GM21528 (cell line): ENCODE results near the gene AQR.
A peak's percentile ranks its signal among the peaks of the same experiment; 100 is the strongest.

Experiments used
- ATAC-seq: cut with Tn5 transposase; IDR thresholded peaks from one replicate; pipeline ENCODE4 v1.9.1; 2021; ENCODE audit warnings: mild to moderate bottlenecking, moderate library complexity; ENCODE audit not compliant: unreplicated experiment, low FRiP score

AQR gene

DNA sequence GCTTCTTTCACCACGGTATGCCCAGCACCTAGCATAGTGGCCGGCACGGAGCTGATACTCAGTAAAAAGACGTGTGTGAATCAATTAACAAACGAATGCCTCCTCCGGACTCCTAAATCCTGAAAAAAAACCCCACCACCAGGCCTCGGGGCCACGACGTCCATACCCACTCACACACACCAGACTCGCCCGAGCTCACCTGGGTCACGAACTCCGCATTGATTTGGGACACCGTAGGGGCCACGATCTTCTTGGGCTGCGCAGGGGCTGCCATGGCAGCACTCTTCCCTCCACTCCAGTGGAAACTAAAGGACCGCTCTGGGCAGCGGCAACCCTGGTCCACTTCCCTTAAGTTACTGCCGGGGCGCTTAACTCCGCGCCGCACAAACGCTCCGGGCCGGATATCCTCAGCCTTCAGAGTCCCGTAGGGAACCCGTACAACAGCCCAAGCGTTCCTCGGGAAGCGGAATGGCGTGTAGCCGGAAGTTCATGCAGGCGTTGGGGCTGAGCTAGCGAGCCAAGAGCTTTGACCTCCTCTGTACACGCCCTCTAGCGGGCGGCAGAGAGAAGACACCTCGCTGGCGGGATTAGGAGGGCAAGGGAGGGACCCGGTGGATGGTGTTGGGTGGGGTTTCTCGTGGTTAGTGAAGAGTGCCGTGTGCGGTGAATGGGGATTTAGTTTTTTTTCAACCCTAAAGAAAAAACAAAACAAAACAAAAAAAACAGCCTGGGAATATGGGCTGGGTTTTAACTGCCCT lies at the start of gene AQR:
AQR (minus strand) TSS at position 403 of the 758 bp plus-strand sequence; CDS start at position 274, 129 bp downstream.
- ATAC-seq, result peak; percentile 96

DNA sequence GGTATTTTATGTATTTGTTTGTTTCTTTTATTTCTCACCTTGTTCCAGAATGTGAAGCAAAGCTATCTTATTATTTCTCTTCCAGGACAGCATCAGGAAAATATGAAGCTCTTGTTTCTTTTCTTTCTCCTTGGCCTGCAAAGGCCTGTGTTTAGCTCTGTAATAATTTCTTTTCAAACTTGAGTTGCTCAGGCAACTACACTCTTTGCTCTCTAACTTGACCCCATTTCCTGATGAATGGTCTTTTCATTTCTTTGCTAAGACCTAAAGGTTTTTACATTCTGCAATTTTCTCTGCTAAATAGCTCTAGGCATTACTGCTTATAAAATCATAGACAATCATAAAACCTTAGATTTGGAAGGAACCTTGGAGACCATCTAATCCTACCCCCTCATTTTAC lies 44.7 kb upstream of the AQR start:
- ATAC-seq, result no peak

DNA sequence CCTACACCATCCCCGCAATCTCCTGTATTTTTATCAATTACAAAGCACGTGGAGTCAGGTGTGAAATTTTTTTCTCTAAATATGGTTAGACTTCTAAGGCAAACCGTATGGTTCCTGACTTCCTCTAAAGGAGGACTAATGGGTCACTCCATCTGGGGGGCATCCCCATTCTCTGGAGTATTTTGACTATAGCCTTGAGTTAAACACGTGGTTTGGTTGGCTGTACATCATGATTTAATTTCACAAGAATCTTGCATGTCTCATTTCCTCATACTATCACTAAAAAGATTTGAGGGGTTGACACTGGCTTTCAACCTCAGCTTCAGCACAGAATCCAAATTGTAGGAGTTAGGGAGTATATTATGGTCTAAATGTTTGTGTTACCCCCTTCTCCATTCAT lies 43.8 kb upstream of the AQR start:
- no peak for ATAC-seq

DNA sequence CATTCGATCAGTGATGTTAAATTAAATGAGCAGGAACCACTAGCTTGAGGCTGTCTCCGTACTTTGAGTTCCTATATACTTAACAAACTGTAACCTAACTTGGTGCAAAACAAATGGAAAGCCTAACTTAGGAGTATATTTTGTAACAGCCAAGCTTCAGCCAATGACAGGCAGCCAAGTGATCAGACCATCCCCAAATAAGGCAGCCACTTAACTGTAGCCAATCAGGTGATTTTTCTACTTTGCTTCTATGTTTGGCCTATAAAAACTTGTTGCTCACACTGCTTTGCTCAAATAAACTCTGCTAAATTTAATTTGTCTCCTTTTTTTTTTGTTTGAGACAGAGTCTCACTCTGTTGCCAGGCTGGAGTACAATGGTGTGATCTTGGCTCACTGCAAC lies 37.9 kb upstream of the AQR start:
- ATAC-seq, result no peak

DNA sequence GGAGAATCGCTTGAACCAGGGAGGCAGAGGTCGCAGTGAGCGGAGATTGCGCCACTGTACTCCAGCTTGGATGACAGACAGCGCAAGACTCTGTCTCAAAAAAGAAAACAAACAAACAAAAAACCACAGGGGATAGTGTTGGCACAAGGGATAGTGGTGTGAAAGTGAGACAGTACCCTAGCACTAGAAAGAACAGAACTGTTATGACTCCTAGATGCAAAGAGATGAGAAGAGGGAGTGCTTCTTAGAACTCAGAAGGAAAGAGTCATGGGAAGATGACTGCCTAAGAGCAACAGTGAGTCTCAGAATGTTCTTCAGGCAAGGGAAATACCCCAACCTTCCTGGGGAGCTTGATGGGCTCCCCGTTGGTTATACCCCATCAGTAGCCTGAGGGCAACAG lies 36.4 kb upstream of the AQR start:
- ATAC-seq, result no peak

DNA sequence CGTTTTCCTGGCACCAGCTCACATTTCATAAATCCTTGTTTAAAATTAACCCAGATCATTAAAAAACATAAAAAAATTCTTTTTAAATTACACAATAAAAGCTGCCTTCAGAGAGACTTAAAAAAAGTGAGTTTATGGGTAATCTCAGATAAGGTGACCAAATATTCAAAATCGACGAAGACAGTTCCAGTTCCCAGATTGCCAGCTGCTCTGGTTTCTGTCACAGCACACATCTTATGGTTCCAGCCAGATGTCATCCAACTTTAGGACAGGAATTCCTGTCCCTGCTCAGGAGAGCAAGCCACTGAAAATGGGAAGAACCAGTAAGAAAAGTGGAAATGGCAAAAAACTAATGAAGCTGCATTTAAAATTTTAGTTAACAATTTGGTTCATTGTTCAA lies 34.4 kb upstream of the AQR start:
- no peak for ATAC-seq

DNA sequence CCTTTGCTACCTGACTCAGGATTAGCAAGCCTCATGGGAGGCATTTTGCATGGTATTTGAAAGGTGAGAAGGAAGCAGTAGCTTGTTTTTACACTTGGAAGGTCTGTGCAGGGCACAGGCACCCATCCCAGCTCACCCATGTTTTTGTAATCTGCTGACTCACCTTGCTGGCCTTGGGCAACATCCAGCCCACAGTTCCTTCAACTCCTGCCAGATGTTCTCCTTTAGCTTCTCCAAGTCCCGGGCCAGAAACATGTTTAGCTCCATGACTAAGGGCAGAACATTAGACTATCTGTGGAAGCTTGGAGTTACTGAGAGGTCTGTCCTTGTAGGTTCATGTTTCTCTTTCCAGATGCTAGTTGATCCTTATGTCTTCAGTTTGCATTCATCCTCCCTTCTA lies 31.0 kb upstream of the AQR start:
- ATAC-seq, result no peak

DNA sequence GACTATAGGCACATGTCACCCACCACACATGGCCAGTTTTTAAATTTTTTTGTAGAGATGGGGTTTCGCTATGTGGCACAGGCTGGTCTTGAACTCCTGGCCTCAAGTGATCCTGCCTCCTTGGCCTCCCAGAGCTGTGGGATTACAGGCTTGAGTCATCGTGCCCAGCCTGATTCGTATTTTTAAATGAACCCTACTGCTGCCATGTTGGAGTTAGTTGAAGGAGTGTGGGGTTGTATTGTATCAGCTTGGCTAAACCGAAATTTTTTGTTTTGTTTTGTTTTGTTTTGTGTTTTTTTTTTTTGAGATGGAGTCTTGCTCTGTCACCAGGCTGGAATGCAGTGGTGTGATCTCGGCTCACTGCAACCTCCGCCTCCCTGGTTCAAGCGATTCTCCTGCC lies 30.4 kb upstream of the AQR start:
- no peak for ATAC-seq

DNA sequence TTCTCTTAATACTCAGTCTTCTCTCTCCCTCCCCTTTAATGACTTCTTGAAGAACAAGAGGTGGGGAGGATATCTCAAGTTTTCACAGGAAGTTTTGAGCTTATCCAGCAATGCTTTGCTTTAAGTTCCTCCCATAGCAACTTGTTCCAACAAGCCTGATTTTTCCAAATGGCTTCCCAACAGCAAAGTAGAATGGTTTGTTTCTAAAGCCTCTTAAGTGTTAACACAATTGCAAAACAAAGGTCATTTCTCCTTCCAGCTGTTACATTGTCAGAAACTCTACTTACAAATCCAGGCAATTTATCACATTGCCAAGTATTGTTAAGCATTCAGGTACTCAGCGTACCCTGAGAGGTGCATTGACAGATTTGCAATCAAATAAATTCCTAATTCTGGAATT lies 25.4 kb upstream of the AQR start:
- no peak for ATAC-seq

DNA sequence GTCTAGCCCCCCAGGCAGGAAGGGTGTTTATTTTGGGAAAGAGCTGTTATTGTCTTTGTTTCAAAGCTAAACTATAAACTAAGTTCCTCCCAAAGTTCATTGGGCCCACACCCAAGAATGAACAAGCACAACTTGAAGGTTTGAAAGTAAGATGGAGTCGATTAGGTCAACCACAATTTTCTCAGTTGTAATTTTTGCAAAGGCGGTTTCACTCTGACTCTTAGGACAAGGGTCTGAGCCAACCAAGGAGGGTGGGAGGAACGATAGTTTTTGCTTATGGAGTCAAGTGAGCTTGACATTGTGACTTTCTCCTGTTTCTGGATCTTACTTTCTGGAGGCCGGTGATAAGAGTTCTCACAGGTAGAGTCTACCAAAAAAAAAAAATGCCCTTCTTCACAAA lies 24.3 kb upstream of the AQR start:
- peak; percentile 95 for ATAC-seq

DNA sequence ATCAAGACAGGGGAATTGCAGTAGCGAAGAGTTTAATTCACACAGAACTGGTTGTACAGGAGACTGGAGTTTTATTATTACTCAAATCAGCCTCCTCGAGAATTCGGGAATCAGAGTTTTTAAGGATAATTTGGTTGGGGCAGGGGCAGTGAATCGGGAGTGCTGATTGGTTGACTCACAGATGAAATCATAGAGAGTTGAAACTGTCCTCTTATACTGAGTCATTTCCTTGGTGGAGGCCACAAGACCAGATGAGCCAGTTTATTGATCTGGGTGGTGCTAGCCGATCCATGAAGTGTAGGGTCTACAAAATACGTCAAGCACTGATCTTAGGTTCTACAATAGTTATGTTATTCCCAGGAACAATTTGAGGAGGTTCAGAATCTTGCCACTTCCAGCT lies 23.9 kb upstream of the AQR start:
- no peak for ATAC-seq

DNA sequence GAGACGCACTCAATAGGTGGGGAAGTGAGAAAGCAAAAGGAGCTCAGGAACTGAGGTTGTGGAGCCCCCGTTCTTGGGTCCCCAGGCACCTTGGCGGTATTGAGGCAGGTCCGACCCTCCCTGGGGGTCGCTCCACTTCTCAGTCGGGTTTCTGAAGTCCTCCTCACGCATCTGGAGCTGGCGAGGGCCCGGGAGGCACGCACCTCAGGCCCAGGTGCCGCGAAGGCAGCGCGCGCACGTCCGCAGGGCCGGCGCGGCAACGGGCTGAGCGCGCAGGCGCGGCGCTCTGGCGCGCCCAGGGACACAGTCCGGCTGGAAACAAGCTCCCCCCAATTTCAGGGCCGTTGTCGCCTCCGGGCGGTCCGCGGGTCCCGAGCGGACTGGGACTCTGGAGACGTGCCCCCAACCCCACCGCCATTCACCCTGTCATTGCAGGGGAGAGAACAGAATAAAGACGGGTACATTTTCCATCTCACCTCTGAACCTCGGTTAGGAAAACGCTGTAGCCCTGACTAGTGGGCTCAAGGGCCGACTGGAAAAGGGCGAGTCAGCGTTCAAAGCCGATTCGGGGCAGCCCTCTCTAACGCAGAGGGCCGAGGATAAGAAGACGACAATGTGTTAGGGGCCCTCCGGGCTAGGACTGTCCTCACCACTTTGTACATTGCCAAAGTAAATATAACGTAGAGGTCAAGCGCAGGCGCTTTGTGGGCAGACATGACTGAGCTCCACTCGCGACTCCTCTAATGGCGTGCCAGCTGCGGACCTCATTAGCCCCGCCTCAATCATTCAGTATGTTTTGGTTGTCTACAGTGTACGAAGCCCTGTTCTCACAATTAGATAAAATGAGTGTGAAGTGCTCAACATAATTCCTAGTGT lies 18.7 kb upstream of the AQR start, which contains the start of gene ZNF770:
ZNF770 (minus strand) TSS at position 261 of the 876 bp plus-strand sequence. CDS start 4,853 bp downstream, outside the sequence.
- peak; percentile 79 for ATAC-seq

DNA sequence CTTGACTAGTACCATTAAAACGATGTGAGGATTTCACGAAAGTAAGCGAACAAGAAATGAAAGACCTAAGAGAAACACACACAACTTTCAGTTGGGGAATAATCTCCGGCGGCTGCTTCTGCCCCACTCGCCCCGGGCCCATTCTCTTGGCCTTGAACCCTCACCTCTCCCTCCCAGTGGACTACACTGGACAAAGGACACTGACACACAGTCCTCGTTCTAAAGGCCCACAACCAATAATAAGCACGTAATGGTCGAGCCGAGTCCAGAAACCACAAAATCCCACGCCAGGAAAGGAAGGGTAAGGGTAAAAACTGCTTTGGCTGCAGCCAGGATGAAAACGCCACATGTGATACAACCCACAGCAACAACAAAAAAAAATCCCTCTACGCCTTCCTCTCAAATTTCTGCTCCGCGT lies 18.1 kb upstream of the AQR start:
- peak; percentile 2 for ATAC-seq

DNA sequence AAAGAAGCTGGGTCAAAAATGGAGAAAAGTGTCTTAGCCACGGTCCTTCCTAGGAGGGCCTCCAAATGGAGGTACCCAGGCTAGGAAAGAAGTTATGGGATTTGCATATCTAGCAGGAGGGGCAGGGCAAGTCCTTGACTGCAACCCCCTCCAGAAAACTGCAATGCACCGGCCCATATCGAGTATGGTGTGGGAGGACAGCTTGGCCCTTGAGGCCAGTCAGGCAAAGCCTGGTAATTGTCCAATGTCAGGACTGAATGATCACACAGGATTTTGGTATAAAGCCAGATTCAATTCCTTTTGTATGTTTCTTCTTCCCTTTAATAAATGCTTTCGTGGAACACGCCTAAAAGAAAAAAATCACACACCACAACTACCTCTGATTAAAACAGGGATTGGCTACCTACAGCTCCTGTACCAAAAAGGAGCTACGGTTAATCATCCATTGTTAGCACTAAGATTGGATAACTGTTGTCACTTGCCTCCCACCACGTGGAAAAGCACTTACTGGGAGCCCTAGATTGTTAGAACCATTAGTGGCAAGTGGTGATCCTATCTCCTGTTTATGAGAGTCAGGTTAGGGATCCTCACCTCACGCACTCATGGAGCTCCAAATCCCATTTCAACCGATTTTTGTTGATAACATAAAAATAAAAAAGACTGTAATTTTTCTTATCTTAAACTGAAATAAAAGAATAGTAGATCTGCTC lies 17.4 kb upstream of the AQR start:
- ATAC-seq, result no peak

DNA sequence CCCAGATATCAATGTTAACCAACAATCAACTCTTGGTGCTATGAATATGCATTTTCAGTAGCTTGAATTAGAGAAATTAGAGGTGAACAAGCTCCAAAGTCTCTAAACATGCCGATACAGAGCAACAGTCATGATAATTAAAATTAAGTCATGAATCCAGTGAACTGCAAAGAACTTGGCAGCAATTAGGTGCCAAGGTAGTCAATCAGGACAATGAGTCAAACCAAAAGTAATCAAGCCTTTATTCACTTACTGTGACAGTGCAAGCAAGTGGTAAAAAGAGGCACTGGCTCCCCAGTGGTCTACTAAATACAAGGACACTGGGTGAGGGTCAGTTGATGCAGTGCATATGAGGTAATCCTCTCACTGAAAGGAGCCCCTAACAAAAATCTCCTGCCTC lies 16.8 kb upstream of the AQR start:
- no peak for ATAC-seq

DNA sequence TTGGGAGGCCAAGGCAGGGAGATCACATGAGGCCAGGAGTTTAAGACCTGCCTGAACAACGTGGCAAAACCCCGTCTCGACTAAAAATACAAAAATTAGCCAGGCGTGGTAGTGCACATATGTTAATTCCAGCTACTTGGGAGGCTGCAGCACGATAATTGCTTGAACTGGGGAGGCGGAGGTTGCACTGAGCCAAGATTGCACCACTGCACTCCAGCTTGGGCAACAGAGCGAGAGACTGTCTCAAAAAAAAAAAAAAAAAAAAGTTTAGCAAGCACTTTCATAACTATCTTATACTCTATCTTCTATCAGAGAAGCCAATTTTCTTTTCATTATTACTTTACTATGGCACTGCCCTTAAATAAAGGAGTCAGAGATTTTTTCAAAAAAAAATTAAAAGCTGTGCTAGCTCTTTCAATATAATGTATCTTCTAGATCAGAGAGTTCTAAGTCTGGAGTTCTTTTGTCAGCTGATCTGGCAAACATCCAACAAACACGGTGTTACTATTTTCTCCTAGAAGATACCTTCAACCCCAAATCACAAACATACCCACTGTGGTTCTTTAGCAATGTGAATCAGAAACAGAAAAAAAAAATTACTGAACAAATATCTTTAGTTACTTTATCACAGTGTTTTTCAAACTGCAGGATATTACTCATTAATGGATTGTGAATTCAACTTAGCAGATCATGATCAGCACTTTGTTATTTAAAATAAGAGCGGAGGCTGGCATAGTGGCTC lies 15.5 kb upstream of the AQR start:
- ATAC-seq, result no peak

DNA sequence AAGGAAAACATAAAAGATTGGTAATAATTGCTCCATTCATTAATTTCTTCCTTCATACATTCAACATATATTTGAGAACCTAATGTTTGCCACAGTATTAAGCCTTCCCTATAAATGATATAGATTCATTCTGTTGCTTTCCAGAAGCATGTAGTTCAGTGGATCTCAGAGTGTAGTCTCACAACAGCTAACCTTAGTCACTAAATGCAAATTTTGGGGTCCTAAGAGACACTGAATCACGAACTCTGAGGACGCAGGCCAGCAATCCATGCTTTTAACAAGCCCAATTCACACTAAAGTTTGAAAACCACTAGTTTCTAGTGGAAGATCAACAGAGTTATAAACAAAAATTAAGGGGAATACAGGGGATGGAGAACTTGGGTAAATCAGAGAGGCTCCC lies 7.2 kb upstream of the AQR start:
- ATAC-seq, result no peak

DNA sequence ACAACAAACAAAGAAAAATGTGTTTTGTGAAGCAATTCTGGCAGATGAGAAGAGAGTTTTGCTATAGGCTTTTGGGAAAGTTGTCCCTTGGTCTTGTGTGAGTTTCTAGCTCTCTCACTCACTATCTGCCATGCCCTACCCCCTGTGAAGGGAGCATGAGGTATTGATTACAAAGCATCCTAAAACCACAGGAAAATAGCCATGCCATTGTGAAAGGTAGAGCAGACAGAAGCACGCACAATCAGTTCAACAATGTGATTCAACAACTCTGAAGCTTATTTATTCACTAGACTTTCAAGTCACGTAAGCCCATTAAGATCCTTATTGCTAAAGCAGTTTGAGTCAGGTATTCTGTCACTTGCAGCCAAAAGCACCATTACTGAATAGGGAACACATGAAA lies 6.5 kb upstream of the AQR start:
- no peak for ATAC-seq

DNA sequence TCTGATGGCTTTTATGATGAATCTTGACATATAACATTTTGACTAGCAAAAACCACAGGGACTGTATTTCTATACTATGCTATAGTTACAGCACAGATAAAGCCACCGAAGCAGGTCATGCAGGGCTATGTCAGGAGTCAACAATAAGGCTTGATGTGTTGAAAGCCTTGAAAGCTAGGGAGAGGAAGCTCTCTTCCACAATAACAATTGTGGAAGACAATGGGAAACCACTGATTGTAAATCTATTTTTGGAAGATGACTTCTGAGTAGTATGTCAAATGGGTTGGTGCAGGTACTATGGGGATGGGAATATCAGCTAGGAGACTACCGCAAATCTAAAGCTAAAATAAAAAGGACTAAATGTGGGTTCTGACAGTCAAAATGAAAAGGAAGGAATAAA lies 4.0 kb upstream of the AQR start:
- no peak for ATAC-seq

DNA sequence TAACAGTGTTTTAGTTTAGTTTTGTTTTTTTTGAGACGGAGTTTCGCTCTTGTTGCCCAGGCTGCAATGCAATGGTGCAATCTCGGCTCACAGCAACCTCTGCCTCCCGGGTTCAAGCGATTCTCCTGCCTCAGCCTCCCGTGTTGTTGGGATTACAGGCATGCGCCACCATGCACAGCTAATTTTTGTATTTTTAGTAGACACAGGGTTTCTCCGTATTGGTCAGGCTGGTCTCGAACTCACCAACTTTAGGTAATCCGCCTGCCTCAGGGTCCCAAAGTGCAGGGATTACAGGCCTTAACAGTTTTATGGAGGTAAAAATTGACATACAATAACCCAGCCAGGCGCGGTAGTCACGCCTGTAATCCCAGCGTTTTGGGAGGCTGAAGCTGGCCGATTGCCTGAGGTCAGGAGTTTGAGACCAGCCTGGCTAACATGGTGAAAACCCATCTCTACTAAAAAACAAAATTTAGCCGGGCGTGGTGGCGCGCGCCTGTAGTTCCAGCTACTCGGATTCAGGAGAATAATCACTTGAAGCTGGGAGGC lies 629 bp upstream of the AQR start:
- ATAC-seq, result peak; percentile 5
